ENCODE data around the gene TTBK1.
A peak's percentile ranks its signal among the peaks of the same experiment; 100 is the strongest.

- TF ChIP-seq EZH2 (IDR thresholded peaks at IDR 0.05; ENCODE audit: low read length, missing control alignments) (peak; percentile 96), CTCF (conservative IDR thresholded peaks at IDR 0.05 in 1 of 2, IDR thresholded peaks at IDR 0.05 in 1 of 2; ENCODE audit: low read depth in 1 of 2, low read length in 2 of 2) (no peak)
These were observed at the start of gene TTBK1 for GRCh38 chr6:43242908-43243663.

Measured in fibroblast of lung (primary cell).